HG03108 (cell line): ENCODE results near the gene CERKL.

ENCODE experiments used
- ATAC-seq: cut with Tn5 transposase; IDR thresholded peaks from one replicate; pipeline ENCODE4 v1.9.1; 2021; ENCODE audit warnings: moderate library complexity; ENCODE audit not compliant: unreplicated experiment

CERKL gene

DNA sequence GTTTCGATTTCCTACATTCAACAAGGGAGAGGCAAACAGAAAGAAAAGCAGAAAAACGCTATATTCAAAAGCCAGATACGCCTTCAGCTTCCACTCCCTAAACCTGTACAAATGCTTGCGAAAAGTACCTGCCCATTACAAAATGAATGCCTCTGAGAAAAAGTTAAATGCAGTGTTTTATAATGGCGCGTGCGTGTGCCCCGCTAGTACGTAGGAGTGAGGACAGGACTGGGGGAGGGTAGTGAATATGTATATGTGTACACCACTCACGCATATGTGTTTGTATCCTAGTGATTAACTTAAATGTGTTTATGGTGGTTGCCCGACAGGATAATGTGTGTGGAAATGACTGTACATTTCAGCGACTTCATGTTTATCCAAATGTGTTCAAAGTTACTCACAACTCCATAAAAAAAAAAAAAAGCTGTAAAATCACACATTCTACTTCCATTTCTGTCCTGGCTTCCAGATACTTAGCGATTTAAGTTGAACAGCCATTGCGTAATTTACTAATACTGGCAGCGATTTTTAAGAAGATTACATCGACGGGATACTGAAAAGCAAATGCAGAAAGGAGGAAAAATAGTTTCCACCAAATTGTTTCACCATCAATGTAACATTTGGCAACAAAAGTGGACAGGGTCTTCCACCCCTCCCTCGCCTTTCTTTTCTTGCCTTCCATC, 22.1 kb upstream of the CERKL start:
- ATAC-seq = no peak

DNA sequence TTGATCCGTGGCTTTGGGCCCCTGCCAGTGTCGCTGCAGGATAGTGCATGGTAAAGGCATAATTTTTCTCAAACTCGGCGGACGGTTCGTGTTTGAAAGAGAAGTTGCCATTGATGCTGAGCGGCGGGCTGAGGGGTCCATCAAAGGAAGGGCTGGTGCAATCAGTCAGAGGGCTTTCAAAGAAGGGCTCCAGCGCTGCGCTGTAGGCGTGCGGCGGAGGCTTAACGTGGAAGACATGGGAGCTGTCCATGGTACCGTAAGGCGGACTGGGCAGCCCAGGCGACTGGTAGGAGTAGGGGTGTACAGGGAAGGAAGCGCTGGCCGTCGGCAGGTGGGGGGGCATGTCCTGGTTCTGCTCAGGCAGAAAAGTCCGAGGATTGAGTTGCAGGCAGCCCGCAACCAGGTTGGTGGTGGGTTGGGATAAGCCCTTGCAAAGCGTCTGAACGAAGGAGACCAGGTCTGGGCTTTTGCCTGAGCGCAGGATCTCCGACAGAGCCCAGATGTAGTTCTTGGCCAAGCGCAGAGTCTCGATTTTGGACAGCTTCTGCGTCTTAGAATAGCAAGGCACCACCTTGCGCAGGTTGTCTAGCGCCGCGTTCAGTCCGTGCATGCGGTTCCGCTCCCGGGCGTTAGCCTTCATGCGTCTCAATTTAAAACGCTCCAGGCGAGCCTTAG, 21.1 kb upstream of the CERKL start:
- ATAC-seq = no peak

DNA sequence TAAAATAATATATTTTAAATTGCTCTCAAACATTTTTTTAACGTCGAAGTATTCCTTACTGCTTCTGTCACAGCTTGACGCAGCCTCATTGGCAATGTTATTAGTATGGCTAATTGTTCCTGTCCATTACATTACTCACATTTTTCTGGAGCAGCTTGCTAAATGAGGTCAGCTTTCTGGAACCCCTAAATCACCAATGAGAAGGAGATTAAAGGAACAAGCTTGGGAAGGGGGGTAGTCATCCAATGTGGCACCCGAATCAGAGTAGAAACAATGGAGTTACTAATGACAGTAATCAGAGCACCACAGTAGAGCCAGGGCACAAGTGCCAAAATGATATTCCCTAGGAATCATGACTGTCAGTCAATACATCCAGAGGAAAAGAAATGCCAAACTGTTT, 18.3 kb upstream of the CERKL start:
- ATAC-seq = no peak

DNA sequence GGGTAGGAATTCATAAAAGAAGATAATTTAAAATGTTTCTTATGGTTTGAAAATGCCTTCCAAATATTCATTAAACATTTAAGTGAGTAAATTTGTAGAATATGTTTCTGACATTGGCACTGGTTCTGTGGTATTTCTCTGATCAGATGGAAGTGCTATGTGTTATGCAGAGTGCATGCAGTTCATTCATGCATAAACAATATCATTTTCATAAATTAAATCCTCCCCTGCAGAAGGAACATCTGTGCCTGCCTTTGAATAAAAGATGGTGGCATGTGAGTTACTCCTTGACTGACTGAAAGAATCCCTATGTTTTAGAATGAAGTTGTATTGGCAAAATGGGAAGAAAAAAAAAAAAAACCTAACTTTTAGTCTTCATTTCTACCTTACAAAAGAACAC, 17.6 kb upstream of the CERKL start:
- ATAC-seq = no peak

DNA sequence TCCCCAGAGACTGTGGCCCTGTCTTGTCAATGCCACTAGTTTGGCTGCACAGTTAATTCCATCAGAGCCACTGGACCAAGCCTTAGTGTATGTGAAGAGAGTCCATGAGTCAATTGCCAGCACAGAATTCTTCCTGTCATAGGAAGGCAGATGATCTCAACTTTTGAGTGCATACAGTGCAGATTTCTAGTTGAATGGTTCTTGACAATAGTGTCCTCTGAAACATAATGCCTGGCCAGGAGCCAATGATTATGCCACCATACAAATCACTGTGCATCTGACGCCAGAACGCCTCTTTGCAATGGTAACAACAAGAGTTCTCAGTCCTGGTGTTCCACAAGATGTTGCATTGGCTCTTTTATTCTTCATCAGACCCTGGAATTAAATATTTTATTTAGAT, 16.3 kb upstream of the CERKL start:
- ATAC-seq = no peak

DNA sequence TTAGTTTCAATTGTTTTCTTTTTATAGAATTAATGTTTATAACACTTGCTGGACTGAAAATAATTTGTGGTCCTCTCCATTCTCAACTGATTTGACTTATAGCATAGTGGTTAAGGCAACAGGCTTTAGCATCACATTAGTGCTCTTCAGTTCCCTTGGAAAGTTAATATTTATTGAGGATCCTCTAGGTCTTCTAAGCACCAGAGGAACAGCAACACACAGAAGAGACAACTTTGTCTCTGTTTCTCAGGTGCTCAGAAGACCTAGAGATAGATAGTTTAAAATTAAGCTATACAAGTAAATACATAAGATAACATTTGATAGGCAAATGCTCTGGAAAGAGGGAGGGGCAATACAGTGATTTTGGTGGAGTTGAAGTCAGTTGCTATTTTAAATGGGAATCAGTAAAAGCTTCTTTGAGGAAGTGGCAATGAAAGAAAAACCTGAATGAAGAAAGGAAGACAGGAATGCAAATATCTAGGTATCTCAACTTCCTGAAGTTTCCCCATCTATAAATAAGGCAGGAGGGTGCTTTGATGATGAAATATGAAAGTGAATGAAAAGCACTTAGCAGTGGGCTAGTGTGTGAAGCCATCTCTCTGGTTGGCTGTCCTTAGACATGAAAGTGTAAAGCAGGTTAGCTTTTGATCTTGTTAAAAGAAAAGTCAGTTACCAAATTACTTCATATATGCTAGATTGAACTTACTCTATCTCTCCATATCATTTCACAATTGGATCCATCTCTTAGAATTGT, 15.5 kb upstream of the CERKL start:
- ATAC-seq = peak; percentile 90

DNA sequence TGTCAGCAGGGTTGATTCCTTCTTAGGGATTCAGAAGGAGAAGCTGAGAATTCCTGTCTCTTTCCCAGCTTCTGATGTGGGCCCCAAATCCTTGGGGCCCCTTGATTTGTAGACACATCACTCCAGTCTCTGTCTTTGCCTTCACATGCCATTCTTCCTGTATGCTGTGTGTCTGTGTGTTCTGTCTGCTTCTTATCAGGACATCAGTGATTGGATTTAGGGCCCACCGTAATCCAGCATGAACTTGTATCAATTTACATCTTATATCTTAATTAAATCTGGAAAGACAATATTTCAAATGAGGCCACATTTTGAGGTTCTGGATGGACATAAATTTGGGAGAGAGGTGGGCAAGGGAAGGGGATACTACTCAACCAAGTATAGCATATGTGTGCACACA, 13.7 kb upstream of the CERKL start:
- ATAC-seq = no peak

DNA sequence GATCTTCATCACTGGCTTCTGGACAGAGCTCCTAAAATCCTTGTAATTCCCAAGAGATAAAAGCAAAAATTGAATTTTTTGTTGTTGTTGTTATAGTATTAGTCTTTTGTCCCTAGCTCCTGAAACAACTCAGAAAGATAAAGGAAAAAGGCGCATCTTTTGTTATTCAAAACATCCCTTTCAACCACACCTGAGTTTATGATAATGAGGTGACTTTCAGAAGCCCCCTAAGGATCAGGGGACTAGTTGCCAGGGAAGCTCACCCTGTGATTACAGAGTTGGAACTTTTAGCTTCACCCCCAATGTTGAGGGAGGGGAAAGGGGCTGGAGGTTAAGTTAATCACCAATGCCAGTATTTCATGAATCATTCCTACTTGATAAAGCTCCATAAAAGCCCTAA, 10.3 kb upstream of the CERKL start:
- no peak for ATAC-seq

DNA sequence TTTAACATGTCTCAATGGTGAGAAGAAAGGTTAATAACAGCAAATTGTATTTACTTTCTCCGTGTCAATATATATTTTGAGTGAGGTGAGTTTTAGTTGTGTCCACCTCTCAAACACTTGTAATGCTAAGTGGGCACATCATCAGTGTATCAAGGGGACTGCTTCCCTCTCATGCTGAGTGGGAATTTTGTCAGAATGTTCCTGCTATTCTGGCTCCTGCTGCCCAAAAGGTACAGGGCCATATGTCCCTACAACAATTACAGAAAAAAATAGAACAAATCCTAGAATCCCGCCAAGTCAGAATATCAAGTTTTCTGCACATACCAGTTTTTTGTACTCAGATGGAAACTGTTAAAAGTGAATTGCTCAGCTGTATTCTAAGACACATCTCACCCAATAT, 5.4 kb upstream of the CERKL start:
- ATAC-seq = no peak

DNA sequence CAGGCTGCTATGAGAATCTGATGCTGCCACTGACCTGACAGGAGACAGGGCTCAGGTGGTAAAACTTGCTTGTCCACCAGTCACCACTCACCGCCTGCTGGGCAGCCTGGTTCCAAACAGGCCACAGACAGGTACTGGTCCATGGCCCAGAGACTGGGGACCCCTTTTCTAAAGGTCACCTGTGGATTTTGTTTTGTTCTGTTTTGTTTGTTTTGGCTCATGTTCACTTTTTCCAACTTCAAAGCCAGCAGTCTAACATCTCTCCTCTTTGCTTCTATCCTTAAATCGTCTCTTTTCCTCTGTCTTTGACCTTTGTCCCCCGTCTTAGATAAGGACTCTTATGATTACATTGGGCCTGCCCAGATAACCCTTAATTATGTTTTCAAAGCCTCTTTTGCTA, 3.3 kb upstream of the CERKL start:
- no peak for ATAC-seq

DNA sequence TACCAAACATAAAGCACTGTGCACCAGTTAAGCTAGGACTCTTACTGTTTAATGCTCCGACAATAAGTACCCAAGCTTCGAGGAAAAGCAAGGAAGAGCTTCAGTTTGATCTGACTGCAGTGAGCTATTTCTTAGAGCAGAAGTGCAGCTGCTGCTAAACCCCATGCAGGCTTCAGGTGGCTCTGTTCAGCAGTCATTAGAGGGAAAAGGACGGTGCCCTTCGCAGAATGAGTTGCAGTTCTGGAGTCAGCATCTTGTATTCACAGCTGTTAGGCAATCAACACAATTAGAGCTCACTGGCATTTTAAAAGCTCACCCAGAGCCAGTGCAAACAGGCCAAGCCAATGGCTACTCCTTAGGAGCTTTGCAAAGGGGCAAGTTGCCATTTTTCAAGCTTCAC, 1.5 kb upstream of the CERKL start:
- no peak for ATAC-seq

DNA sequence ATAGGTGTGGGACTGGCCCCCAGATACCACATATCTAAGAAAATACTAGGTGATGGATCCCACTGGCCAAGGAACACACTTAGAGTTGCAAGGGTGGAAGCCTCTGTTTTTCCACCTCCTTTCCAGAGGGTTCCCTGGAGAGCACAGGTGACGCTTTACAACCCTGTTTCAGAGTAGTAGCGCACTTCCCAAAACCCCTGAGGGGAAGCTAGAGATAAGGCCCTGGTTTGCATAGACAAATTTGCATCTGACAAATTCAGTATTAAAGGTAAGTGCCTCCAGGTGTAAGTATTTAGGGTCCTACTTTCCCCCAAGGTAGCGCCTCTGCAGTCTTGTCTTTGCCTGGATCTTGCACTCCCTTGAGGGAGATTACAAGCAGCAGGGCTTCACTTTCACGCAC, 474 bp upstream of the CERKL start:
- ATAC-seq = no peak

DNA sequence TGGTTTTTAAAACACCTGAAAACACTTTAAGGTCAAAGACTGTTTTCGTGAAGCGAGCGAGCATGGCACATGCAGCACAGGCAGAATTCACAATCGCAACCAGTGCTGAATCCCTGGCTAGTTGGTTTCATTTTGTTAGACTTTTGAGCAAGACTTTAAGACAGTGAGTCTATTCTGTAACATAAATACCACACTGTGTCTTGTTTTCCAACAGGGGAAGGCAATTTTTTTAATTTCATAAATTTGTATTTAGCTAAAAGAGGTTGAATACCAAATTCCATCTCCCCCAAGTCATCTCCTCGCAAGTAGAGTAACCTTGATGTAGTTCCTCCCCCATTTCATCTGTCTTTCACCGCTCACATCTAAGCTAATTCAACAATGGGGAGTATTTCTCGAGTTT, 1.4 kb downstream of the CERKL start:
- ATAC-seq = no peak

DNA sequence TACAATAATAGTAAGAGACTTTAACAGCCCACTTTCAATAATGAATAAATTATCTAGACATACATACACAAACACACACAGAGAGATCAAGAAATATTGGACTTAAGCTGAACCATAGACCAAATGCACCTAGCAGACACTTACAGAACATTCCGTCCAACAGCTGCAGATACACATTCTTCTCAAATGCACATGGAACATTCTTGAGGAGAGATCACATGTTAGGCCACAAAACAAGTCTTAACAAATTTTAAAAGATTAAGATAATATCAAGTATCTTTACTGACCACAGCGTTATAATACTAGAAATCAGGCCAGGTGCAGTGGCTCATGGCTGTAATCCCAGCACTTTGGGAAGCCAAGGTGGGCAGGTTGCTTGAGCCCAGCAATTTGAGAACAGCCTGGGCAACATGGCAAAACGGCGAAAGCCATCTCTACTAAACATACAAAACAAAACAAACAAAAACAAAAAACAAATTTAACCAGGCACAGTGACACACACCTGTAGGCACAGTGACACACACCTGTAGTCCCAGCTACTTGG, 7.4 kb downstream of the CERKL start:
- ATAC-seq = no peak

DNA sequence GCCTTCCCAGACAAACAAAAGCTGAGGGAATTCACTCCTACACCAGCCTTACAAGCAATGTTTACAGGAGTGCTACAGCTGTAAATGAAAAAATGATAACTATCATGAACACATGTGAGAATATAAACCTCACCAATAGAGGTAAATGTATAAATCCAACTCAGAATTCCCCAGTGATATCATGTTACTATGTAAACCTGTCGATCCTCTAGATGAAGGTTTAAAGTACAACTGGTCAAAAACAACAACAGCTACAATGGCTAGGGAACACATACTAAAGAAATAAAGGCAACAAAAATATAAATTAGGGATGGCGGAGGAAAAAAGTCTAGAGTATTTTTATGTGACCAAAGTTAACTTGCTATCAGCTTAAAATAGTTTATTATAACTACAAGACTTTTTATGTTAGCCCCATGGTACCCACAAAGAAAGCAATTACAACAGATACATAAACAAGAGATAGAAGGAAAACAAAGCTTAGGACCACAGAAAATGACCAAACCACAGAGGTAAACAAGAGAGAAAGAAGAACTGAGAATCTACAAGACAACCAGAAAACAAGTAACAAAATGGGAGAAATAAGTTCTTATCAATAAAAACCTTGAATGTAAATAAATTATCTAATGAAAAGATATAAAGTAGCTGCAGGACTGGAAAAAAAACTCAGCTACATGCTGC, 8.3 kb downstream of the CERKL start:
- ATAC-seq = no peak

DNA sequence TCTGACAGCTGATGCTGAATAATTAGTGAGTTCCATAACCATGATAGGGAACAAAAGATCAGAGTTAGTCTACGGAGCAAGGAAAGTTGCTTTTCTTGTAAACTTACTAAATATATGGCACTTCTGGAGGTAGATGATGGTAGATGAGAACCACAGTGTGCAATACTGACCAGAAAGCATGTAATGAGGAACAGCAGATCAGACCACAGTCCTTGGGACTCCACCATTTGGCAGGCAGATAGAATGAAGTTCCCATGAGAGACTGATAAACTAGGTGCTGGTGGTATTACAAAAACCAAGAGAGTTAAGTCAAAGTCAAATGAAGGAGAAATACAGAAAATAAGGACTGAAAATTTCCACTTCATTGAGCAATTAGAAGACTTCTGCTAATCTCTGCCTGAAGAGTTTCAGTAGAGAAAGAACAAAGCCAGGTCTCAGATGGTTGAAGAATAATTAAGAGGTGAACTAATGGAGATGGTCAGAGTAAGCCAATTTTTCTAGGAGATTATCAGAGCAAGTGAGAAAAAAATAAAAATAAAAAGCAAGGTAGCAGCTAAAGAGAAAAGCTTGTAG, 10.4 kb downstream of the CERKL start:
- no peak for ATAC-seq

DNA sequence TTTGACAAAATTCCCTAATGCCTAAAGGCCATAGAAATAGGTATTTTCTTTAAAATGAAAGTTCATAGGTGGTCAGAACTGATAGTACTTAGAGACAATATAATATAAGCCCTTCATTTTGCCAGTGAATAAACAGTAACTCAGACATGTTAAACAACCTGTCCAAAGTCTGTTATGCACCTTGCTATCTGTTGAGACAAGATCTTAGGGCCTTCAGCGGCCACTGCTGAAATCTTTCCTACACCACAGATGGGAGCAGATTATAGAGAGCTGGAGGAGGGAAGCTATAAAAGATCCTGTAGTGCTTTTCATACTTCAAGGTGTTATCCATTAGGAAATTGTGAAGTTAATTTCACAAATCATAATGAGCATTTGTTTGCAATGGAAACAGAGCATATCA, 13.8 kb downstream of the CERKL start:
- ATAC-seq = no peak

DNA sequence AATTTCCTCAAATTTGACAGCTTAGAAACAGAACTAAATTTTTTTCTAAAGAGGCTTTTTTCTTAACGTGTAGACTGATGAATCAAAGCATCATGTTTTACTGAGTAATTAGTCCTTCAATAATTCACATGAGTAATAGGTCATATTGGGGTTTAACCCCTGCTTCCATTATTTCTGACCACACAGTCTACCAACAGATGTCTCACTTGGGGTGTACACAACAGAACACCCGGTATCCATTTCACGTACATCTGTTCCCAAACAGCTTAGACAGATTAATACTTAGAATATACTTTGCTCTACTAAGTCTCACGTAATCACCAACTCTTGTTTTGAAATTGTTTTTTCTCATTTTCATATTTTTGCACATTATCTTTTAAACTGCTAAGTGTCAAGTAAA, 14.8 kb downstream of the CERKL start:
- no peak for ATAC-seq

DNA sequence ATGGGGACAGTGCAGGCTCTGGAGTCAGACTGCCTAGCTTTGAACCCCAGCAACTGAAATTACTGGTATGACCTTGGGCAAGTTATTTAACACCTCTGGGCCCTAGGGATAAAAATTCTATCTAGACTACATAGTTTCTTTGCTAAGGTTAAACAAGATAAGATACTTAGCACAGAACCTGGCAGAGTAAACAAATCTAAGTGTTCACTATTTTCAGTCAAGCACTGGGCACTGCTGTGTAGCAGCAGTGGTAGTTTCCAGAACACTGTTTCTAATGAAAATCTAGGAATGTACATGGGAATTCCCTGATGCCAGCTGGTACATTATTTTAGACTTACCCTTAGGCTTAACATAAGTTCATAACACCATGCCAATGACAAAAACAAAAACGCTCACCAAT, 17.2 kb downstream of the CERKL start:
- ATAC-seq = no peak

DNA sequence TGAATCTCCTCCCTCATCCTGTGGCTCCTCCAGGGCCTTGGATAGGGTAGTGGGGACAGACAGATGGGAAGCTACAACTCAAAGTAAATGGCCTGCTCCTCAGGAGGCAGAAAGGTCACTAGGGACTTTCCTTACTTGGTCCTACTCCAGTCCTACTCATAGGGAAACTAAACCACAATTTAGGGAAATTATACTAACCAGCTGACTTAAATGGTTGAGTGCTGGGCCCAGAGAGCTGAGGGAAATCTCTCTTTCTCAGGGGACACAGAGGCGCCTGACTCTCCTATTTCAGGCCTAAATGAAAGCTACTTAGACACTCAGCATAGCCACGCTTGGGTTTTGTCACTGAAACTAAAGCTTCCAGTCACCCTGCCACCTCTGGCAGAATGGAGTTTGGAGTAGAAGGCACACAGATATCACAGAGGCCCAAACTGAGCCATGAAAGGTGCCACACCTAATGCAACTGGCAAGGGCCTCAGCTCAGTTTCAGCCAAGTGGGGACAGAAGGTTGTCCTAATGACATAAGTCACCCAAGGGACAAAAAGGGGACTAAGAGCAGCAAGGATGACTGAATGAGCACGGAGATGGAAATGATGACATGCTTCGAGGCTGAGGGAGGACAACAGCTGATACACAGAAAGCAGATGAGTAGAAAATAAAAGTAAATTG, 24.0 kb downstream of the CERKL start:
- ATAC-seq = peak; percentile 79
